Chondrocyte (in vitro differentiated cells): ENCODE data around the gene EIF3F. TPM values are rescaled to one million over a fixed set of nuclear protein-coding genes. Genes with fewer than 3 reads are reported as not detected.

ENCODE experiments used
- DNase-seq: peaks from one replicate; pipeline ENCODE4 v3.0.0; 2021; ENCODE audit warnings: mixed read lengths, low spot score
- H3K27ac Mint-ChIP-seq: one replicate; pipeline ENCODE4 v1.8.0; 2021; ENCODE audit warnings: mild to moderate bottlenecking, moderate library complexity, mixed read lengths; ENCODE audit not compliant: unreplicated experiment
- H3K27me3 Mint-ChIP-seq: 2 replicates; pipeline ENCODE4 v1.8.0; 2021; ENCODE audit warnings: low read depth, mixed read lengths
- H3K36me3 Mint-ChIP-seq: 2 replicates; pipeline ENCODE4 v1.8.0; 2021; ENCODE audit warnings: low read depth, mixed read lengths
- H3K4me1 Mint-ChIP-seq: 2 replicates; pipeline ENCODE4 v1.8.0; 2021; ENCODE audit warnings: low read depth, mild to moderate bottlenecking, mixed read lengths
- H3K4me3 Mint-ChIP-seq: one replicate; pipeline ENCODE4 v1.8.0; 2021; ENCODE audit warnings: mild to moderate bottlenecking, moderate library complexity, mixed read lengths; ENCODE audit not compliant: unreplicated experiment
- H3K9me3 Mint-ChIP-seq: 2 replicates; pipeline ENCODE4 v1.8.0; 2021; ENCODE audit warnings: low read depth, mixed read lengths
- CTCF ChIP-seq: fragments of 200-600 bp; sonication (generic); IDR thresholded peaks from 2 replicates; pipeline ENCODE4 v1.5.0; 2021; ENCODE audit warnings: antibody characterized with exemption, mild to moderate bottlenecking, moderate library complexity
- total RNA-seq: library from RNA; stranded (reverse); gene quantifications from 3 replicates; pipeline ENCODE4 v1.2.1, GENCODE V29; 2021

The EIF3F gene
- total RNA-seq, 1 donor from 2014 or later: 225 TPM

- peaks cover 55% of the 10 kb centered on the region for H3K36me3 Mint-ChIP-seq
- peaks cover 9% of the 10 kb centered on the region for H3K4me1 Mint-ChIP-seq
- no peak for DNase-seq
- TF ChIP-seq CTCF: no peak
- no peak overlapping the region for H3K4me3 Mint-ChIP-seq
- no peak overlapping the region for H3K27ac Mint-ChIP-seq
- no peaks in the 10 kb centered on the region for H3K27me3 Mint-ChIP-seq
- H3K9me3 Mint-ChIP-seq: no peaks in the 10 kb centered on the region
These were observed 7.6 kb downstream of the EIF3F start for GRCh38 chr11:7994581-7995278.

- no peaks in the 10 kb centered on the region for H3K4me1 Mint-ChIP-seq
- DNase-seq: no peak
- no peak overlapping the region for H3K4me3 Mint-ChIP-seq
- TF ChIP-seq CTCF: no peak
- no peaks in the 10 kb centered on the region for H3K9me3 Mint-ChIP-seq
- H3K27me3 Mint-ChIP-seq: no peaks in the 10 kb centered on the region
- no peak overlapping the region for H3K27ac Mint-ChIP-seq
- peaks cover 31% of the 10 kb centered on the region for H3K36me3 Mint-ChIP-seq
These were observed 12.7 kb downstream of the EIF3F start for GRCh38 chr11:7999795-8000194.

DNA sequence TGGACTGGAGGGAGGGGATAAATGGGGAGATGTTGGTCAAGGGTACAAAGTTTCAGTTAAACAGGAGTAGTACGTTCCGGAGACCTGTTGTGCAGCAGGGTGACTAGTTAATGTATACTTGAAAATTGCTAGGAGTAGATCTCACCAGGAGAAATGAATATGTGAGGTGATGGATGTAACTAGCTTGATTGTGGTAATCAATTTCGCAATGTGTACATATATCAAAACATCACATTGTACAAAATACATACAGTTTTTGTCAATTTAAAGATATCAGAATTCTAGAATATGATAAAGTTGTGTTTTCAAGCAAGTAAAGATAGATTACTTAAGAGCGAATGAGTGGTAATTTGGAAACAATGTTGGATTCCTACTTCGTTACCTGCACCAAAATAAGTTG lies 13.3 kb downstream of the EIF3F start:
- TF ChIP-seq CTCF: no peak
- DNase-seq: no peak
- Mint-ChIP-seq H3K4me3 (no peak overlapping the region), H3K27ac (no peak overlapping the region), H3K36me3 (peaks cover 25% of the 10 kb centered on the region), H3K4me1 (no peaks in the 10 kb centered on the region), H3K9me3 (no peaks in the 10 kb centered on the region), H3K27me3 (no peaks in the 10 kb centered on the region)

GRCh38 chr11:8002676-8003075 lies 15.5 kb downstream of the EIF3F start:
- Mint-ChIP-seq H3K4me1 (no peaks in the 10 kb centered on the region), H3K4me3 (no peak overlapping the region), H3K27ac (no peak overlapping the region), H3K27me3 (no peaks in the 10 kb centered on the region), H3K9me3 (no peaks in the 10 kb centered on the region), H3K36me3 (peaks cover 5% of the 10 kb centered on the region)
- DNase-seq: no peak
- TF ChIP-seq CTCF: no peak

DNA sequence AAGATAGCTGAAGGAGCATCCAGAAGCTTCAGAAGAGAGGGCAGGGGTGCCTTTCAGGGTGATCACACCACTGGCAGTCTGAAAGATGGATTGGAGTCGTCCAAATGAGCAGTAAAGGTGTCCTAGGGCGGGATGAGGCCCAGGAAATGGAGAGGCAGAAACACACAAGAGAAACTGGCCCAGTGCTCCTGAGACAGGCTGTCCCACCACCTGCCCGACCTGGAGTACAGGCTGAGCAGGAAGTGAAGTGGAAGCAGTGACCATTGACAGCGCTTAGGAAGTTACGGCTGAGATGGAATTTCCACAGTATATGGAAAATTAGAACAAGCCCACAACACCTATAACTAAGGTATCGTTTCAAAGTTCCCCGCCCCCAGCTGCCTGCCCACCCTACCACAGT lies 16.1 kb downstream of the EIF3F start:
- Mint-ChIP-seq H3K9me3 (no peaks in the 10 kb centered on the region), H3K27me3 (no peaks in the 10 kb centered on the region), H3K36me3 (peaks cover 2% of the 10 kb centered on the region), H3K4me3 (no peak overlapping the region), H3K27ac (no peak overlapping the region), H3K4me1 (no peaks in the 10 kb centered on the region)
- TF ChIP-seq CTCF: no peak
- DNase-seq: no peak
